C4-2B (cell line): ENCODE measurements around the gene COL4A5.
A peak's percentile ranks its signal among the peaks of the same experiment; 100 is the strongest.

Experiments
- H3K27ac ChIP-seq: fragments of 450-650 bp; 2 replicates; pipeline ENCODE4 v1.5.1; 2017
- ZFX ChIP-seq: fragments of 450-650 bp; IDR thresholded peaks from 2 replicates; pipeline ENCODE4 v1.6.1; 2017
- TF ChIP-seq, protein P1 (sequence below): fragments of 450-650 bp; conservative IDR thresholded peaks from 2 replicates; pipeline ENCODE4 v1.5.1; 2017; ENCODE audit warnings: mild to moderate bottlenecking

COL4A5 gene

DNA sequence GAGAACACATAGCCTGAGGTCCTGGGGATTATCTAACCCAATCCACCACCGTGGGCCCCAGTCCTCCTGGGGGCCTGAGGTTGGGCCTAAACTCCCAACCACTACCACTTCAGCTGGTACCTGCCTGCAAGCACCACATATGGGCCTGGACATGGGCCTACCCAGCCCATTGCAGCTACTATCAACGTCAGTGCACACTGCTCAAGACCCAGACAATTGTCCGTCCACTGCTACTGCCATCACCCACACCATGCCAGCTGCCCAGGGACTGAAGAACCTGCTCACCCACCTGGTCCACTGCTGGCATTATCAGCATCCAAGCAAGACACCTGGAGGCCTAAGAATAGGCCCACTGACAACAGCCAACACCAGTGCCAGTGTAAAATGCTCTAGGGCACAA, 88.1 kb downstream of the COL4A5 start:
- no peak for TF ChIP-seq ZFX
- TF ChIP-seq, protein P1, sequence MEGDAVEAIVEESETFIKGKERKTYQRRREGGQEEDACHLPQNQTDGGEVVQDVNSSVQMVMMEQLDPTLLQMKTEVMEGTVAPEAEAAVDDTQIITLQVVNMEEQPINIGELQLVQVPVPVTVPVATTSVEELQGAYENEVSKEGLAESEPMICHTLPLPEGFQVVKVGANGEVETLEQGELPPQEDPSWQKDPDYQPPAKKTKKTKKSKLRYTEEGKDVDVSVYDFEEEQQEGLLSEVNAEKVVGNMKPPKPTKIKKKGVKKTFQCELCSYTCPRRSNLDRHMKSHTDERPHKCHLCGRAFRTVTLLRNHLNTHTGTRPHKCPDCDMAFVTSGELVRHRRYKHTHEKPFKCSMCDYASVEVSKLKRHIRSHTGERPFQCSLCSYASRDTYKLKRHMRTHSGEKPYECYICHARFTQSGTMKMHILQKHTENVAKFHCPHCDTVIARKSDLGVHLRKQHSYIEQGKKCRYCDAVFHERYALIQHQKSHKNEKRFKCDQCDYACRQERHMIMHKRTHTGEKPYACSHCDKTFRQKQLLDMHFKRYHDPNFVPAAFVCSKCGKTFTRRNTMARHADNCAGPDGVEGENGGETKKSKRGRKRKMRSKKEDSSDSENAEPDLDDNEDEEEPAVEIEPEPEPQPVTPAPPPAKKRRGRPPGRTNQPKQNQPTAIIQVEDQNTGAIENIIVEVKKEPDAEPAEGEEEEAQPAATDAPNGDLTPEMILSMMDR: no peak
- H3K27ac ChIP-seq: no peak overlapping the region

DNA sequence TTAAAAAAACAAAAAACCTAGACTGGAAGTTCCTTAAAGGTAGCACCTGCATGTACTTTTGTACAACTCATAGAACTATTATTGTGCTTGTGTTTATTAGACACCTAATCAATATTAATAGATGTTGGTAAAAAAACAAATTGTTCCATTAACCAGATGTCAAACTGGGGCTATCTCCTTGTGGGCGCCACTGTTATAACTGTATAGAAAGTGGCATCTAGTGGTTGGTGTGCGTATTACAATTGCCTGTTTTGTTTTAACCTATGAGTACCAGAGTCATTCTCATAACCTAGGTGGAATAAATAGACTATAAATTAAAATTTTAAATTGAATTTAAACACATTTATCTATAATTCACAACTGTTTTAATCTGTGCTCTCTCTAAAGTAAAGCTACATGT, 97.4 kb downstream of the COL4A5 start:
- TF ChIP-seq ZFX: no peak
- TF ChIP-seq, protein P1: peak; percentile 72
- H3K27ac ChIP-seq: no peak overlapping the region

DNA sequence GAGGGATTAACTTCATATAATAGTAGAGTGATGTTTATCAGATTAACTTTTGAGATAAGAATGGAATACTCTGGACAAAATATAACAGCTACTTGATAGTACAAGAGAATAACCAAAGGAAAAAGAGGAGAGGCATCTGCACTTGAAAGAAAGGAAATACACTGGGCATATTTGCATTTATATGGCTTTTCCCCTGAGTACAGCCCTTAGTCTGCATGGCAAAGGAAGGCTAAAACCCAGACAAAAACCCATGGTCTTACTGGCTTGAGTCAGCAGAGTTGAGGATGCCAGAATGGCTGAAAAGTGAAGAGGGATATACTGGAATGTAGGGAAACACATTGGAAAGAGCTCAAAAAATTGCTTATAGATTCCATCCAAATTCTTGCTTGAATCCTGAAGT, 101.6 kb downstream of the COL4A5 start:
- H3K27ac ChIP-seq: no peak overlapping the region
- TF ChIP-seq, protein P1: no peak
- no peak for TF ChIP-seq ZFX

DNA sequence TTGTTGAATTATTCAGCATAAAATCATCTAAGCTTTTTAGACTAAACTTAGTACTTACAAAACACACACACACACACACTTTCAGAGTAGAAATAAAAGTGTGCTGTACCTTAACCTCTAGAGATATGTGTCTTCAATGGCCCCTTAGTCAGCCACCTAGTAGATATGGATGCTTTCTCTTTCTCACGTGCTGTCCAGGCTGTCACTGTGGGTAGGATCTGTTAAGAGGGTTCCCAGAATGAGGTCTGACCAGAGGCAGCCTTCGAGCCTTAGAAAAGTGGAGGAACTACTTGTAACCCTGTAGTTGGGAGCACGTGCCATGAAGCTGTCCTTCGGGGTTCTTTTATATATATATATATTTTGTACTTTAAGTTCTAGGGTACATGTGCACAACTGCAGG, 117.9 kb downstream of the COL4A5 start:
- TF ChIP-seq, protein P1: no peak
- no peak for TF ChIP-seq ZFX
- H3K27ac ChIP-seq: no peak overlapping the region

DNA sequence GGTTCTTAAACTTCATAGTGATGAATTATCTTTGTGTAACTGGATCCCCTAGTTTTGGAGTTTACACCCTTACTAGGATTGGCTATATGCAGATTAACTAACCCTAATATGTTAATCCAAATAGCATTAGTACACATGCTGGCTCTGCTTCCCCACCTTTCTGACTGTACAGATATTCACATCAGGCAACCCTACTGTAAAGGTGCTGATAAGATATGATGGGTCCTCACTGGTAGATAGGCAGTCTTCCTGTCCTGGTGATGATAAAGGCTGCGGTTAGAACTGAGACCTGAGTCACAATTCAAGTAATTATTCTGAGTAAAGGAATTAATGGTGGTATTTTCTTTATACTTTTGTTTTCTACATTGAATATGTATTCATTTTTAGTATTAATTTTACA, 118.6 kb downstream of the COL4A5 start:
- no peak overlapping the region for H3K27ac ChIP-seq

DNA sequence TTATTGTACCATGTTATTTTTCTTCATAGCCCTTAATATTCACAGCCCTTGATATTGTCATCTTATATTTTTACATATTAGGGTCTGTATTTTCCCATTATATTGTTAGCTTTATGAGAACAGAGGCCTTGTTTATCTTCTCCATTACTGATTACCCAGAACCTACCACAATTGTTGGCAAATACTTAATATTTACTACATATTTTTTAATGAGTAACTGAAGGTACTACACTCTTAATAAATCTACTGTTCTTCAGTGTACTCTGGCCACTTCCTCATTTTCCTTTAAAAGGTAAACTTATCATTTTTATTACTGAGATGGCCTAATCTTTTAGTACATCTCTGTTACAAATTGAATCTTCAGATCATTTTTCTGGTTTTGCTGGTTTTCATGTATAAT, 133.5 kb downstream of the COL4A5 start:
- no peak overlapping the region for H3K27ac ChIP-seq
- TF ChIP-seq, protein P1: no peak
- TF ChIP-seq ZFX: no peak

More for the DNA sequence above, 118.6 kb downstream of the COL4A5 start:
- no peak for TF ChIP-seq ZFX
- TF ChIP-seq, protein P1: no peak

DNA sequence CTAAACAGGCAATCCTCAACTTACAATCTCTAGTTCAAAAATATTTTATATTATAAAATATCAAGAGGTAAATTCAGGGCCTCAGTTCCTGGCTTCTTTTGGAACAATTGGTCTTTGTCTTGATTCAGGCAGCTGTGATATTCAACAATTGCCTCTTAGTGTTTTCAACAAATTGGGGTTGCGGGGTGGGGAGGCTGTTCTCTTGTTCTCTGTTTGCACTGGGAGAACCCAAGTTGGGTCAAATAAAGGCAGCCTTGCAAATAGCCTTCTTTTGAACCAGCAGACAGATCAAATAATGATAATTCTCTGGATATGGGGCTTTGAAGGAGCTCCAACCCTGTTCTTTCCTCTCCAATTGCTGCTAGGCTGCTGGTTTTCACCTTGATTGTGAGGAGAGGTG, 142.5 kb downstream of the COL4A5 start:
- no peak for TF ChIP-seq ZFX
- TF ChIP-seq, protein P1: no peak
- no peak overlapping the region for H3K27ac ChIP-seq
